Body of pancreas (tissue), 4 donors: ENCODE results near the gene STX1B. TPM values are rescaled to one million over a fixed set of nuclear protein-coding genes. Genes with fewer than 3 reads are reported as not detected.

Source experiments
- ATAC-seq: fragments of 150-250 bp; one replicate; pipeline ENCODE4 v1.9.1; 2016
- DNase-seq, 4 donors: peaks; one replicate each; pipeline ENCODE4 v3.0.0-alpha.2; 2019
- H3K27ac ChIP-seq, 4 donors: fragments of 200-600 bp; sonication (generic); 1 replicate in 3 of 4; 2 replicates in 1 of 4; pipeline versions ENCODE4 v1.5.1 to v1.6.1; 2016 to 2019; ENCODE audit warnings: mild to moderate bottlenecking in 1 of 4, mixed read lengths in 1 of 4, moderate library complexity in 1 of 4
- H3K27me3 ChIP-seq, 2 donors: fragments of 200-600 bp; sonication (generic); one replicate each; pipeline ENCODE4 v1.6.0; 2016; ENCODE audit warnings: mild to moderate bottlenecking in 1 of 2
- H3K36me3 ChIP-seq, 2 donors: fragments of 200-600 bp; sonication (generic); replicated peaks in 1 of 2; 2 replicates each; pipeline ENCODE4 v1.5.1; 2016; ENCODE audit warnings: low read depth in 2 of 2; ENCODE audit not compliant: insufficient read depth in 1 of 2
- H3K4me1 ChIP-seq: fragments of 200-600 bp; sonication (generic); one replicate; pipeline ENCODE4 v1.6.0; 2016
- H3K4me3 ChIP-seq, 2 donors: fragments of 200-600 bp; sonication (generic); 1 replicate in 1 of 2; 2 replicates in 1 of 2; pipeline ENCODE4 v1.5.1; 2016 to 2019
- H3K9me3 ChIP-seq, 3 donors: fragments of 200-600 bp; sonication (generic); 1 replicate in 2 of 3; 2 replicates in 1 of 3; pipeline ENCODE4 v1.5.1; 2016
- POLR2A ChIP-seq, 3 donors: fragments of 450-650 bp; IDR thresholded peaks; one replicate each; pipeline ENCODE4 v1.6.1; 2016; ENCODE audit warnings: antibody characterized with exemption in 3 of 3, mild to moderate bottlenecking in 2 of 3
- WGBS, 2 donors: methylation state at CpG; one replicate each; pipeline ENCODE4 v1.1.5; 2017; 5-methylcytosine and 5-hydroxymethylcytosine counted together
- intact Hi-C: fragments of 100-400 bp; cut with DNase I; formaldehyde crosslinking; loops from one replicate; pipeline ENCODE4 v1.15.1; 2023
- total RNA-seq, 2 donors: library from RNA; depleted of rRNA; stranded (reverse); fragments of >200 nt; gene quantifications; one replicate each; pipeline ENCODE4 v1.1.0, GENCODE V29; 2016
- TF ChIP-seq, protein P1 (sequence below), 7 experiments: fragments of 450-650 bp in 4 of 7; fragments of 200-600 bp in 3 of 7; sonication (generic) in 3 of 7; IDR thresholded peaks; one replicate each; pipeline ENCODE4 v1.5.1; 2016 to 2019; ENCODE audit warnings: antibody characterized with exemption in 7 of 7

The STX1B gene
- total RNA-seq, 2 donors from 2014 or later = 0.26 to 0.33 TPM

DNA sequence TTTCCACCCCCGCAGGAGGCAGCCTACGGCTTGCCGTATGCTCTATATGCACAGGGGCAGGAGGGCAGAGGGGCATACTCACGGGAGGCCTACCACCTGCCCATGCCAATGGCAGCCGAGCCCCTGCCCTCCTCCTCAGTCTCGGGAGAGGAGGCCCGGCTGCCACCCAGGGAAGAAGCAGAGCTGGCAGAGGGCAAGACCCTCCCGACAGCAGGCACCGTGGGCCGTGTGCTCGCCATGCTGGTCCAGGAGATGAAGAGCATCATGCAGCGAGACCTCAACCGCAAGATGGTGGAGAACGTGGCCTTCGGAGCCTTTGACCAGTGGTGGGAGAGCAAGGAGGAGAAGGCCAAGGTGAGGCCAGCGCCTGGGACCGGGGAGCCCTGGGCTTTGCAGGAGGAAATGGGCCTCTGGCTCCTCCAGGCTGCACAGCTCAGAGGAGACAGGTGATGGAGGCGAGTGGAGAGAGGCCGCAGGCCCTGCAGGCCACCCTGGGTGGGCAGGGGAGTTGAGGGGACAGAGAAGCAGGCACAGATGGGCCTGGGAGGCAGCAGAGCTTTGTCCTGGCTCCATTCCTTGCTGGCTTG lies 44.3 kb downstream of the STX1B start:
- no peak for ATAC-seq
- Histone ChIP-seq H3K27ac (no peak overlapping the region), H3K27me3 (no peaks in the 10 kb centered on the region), H3K9me3 (no peaks in the 10 kb centered on the region), H3K4me1 (no peaks in the 10 kb centered on the region), H3K4me3 (no peak overlapping the region), H3K36me3 (peaks cover 25 to 46% of the 10 kb centered on the region in 2 donors)
- 87 to 100% methylated on average over 10 to 19 of the region's 19 CpGs for WGBS, 2 donors
- TF ChIP-seq, protein P1, sequence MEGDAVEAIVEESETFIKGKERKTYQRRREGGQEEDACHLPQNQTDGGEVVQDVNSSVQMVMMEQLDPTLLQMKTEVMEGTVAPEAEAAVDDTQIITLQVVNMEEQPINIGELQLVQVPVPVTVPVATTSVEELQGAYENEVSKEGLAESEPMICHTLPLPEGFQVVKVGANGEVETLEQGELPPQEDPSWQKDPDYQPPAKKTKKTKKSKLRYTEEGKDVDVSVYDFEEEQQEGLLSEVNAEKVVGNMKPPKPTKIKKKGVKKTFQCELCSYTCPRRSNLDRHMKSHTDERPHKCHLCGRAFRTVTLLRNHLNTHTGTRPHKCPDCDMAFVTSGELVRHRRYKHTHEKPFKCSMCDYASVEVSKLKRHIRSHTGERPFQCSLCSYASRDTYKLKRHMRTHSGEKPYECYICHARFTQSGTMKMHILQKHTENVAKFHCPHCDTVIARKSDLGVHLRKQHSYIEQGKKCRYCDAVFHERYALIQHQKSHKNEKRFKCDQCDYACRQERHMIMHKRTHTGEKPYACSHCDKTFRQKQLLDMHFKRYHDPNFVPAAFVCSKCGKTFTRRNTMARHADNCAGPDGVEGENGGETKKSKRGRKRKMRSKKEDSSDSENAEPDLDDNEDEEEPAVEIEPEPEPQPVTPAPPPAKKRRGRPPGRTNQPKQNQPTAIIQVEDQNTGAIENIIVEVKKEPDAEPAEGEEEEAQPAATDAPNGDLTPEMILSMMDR (IDR thresholded peaks at IDR 0.05) = no peak
- TF ChIP-seq POLR2A (IDR thresholded peaks at IDR 0.05) = no peak
- intact Hi-C loops = no loop called here
- no peak for DNase-seq

DNA sequence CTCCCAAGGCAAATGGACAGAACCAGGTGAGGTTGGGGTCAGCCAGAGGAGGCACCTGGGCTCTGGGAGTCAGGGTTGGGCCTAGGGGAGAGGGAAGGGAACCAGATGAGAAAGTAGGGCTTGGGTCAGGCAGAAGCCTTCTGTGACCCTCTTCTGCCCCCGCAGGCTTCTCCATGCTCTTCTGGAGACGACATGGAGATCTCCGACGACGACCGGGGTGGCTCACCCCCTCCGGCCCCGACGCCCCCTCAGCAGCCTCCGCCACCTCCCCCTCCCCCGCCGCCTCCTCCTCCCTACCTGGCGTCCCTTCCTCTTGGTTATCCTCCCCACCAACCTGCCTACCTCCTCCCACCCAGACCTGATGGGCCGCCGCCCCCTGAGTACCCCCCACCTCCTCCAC lies 45.0 kb downstream of the STX1B start:
- TF ChIP-seq, protein P1 (IDR thresholded peaks at IDR 0.05) = no peak
- TF ChIP-seq POLR2A (IDR thresholded peaks at IDR 0.05) = no peak
- Histone ChIP-seq H3K27ac (no peak overlapping the region), H3K4me1 (no peaks in the 10 kb centered on the region), H3K9me3 (no peaks in the 10 kb centered on the region), H3K4me3 (no peak overlapping the region), H3K27me3 (no peaks in the 10 kb centered on the region), H3K36me3 (peaks cover 18 to 47% of the 10 kb centered on the region in 2 donors)
- no peak for ATAC-seq
- intact Hi-C loops = no loop called here
- WGBS, 2 donors = 89% methylated on average over 9 to 15 of the region's 15 CpGs
- no peak for DNase-seq

DNA sequence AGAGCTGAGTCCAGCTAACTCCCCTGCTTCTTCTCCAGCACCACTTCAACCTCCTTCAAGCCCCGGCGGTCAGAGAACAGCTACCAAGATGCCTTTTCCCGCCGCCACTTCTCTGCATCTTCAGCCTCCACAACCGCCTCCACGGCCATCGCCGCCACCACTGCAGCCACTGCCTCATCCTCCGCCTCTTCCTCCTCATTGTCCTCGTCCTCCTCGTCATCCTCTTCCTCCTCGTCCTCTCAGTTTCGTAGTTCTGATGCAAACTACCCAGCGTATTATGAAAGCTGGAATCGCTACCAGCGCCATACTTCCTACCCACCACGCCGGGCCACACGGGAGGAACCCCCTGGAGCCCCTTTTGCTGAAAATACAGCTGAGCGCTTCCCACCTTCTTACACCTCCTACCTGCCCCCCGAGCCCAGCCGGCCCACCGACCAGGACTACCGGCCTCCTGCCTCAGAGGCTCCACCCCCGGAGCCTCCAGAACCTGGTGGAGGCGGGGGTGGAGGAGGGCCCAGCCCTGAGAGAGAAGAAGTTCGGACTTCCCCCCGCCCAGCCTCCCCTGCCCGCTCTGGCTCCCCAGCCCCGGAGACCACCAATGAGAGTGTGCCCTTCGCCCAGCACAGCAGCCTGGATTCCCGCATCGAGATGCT lies 45.7 kb downstream of the STX1B start:
- no peaks in the 10 kb centered on the region for H3K27me3 ChIP-seq
- H3K4me3 ChIP-seq = no peak overlapping the region
- peaks cover 2% of the 10 kb centered on the region for H3K4me1 ChIP-seq
- no peak for TF ChIP-seq POLR2A (IDR thresholded peaks at IDR 0.05)
- TF ChIP-seq, protein P1 (IDR thresholded peaks at IDR 0.05) = no peak
- H3K27ac ChIP-seq = no peak overlapping the region
- ATAC-seq = no peak
- H3K36me3 ChIP-seq = peaks cover 18 to 49% of the 10 kb centered on the region in 2 donors
- no peaks in the 10 kb centered on the region for H3K9me3 ChIP-seq
- WGBS, 2 donors = 87 to 91% methylated on average over 26 to 29 of the region's 33 CpGs
- DNase-seq = no peak
- intact Hi-C loops = no loop called here

DNA sequence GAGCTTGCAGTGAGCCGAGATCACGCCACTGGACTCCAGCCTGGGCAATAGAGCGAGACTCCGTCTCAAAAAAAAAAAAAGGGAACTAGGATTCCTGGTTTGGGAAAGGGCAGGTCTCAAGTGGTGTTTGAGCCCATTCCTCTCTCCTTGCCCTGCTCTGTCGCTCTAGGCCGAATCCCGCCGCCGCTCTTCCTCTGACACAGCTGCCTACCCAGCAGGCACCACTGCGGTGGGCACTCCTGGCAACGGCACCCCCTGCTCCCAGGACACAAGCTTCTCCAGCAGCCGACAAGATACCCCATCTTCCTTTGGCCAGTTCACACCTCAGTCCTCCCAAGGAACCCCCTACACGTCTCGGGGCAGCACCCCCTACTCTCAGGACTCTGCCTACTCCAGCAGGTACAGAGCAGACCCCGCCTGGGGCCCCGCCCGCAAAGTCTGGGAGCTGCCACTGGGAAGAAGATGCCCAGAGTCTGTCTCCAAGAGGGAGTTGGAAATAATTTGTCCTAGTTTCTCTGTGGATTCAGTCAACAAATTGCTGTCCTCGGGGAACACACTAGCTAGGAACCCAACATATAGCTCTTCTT lies 46.4 kb downstream of the STX1B start:
- peaks cover 18 to 48% of the 10 kb centered on the region in 2 donors for H3K36me3 ChIP-seq
- no peak overlapping the region for H3K4me3 ChIP-seq
- H3K27ac ChIP-seq = no peak overlapping the region
- DNase-seq (no peak), ATAC-seq (no peak)
- WGBS, 2 donors = 92 to 95% methylated on average over 18 of the region's 18 CpGs
- TF ChIP-seq, protein P1 (IDR thresholded peaks at IDR 0.05) = no peak
- no peak for TF ChIP-seq POLR2A (IDR thresholded peaks at IDR 0.05)
- peaks cover 9% of the 10 kb centered on the region for H3K4me1 ChIP-seq
- no peaks in the 10 kb centered on the region for H3K27me3 ChIP-seq
- intact Hi-C loops = no loop called here
- H3K9me3 ChIP-seq = no peaks in the 10 kb centered on the region
